ENCODE measurements around the gene AFG1L. TPM values are rescaled to one million over a fixed set of nuclear protein-coding genes. Genes with fewer than 3 reads are reported as not detected.

Gene AFG1L
- total RNA-seq, 3 donors from 2014 or later (not counting 1 experiment from before 2014, with no cell fraction given), result 4.8 to 9.2 (median 5.2) TPM

GRCh38 chr6:108403236-108403635 is 108.4 kb downstream of the AFG1L start:
- peaks cover 7 to 15% of the 10 kb centered on the region in 2 donors for H3K4me1 Mint-ChIP-seq
- no peaks in the 10 kb centered on the region for H3K9me3 ChIP-seq (ENCODE audit: control insufficient read depth, insufficient read depth, low read length)
- no peaks in the 10 kb centered on the region for H3K27me3 Mint-ChIP-seq (ENCODE audit: low read depth in 2 of 2)
- no peak overlapping the region for H3K27ac ChIP-seq (ENCODE audit: low read length)
- no peaks in the 10 kb centered on the region for H3K9me3 Mint-ChIP-seq
- ATAC-seq, result no peak
- H3K4me3 ChIP-seq (ENCODE audit: low read length), result no peak overlapping the region
- 87% methylated on average over 2 of the region's 3 CpGs for WGBS (ENCODE audit: insufficient coverage)
- no peak overlapping the region for H3K4me3 Mint-ChIP-seq
- H3K36me3 Mint-ChIP-seq, result no peaks in the 10 kb centered on the region
- intact Hi-C loops (cut with micrococcal nuclease), result no loop called here
- H3K27me3 ChIP-seq (ENCODE audit: control insufficient read depth, insufficient read depth, low read length), result no peaks in the 10 kb centered on the region
- peaks cover 2% of the 10 kb centered on the region for H3K4me1 ChIP-seq (ENCODE audit: control insufficient read depth, insufficient read depth, low read length)
- H3K27ac Mint-ChIP-seq, result no peak overlapping the region
- no peak for TF ChIP-seq CTCF (IDR thresholded peaks at IDR 0.05)
- H3K36me3 ChIP-seq (ENCODE audit: control insufficient read depth, insufficient read depth, low read length), result no peaks in the 10 kb centered on the region
- no peak for DNase-seq

GRCh38 chr6:108406943-108407342 is 112.1 kb downstream of the AFG1L start:
- Histone ChIP-seq H3K9me3 (ENCODE audit: control insufficient read depth, insufficient read depth, low read length) (no peaks in the 10 kb centered on the region), H3K4me3 (ENCODE audit: low read length) (no peak overlapping the region), H3K27me3 (ENCODE audit: control insufficient read depth, insufficient read depth, low read length) (no peaks in the 10 kb centered on the region), H3K27ac (ENCODE audit: low read length) (no peak overlapping the region), H3K36me3 (ENCODE audit: control insufficient read depth, insufficient read depth, low read length) (no peaks in the 10 kb centered on the region), H3K4me1 (ENCODE audit: control insufficient read depth, insufficient read depth, low read length) (peaks cover 2% of the 10 kb centered on the region)
- no peak overlapping the region for H3K27ac Mint-ChIP-seq
- peaks cover 9% of the 10 kb centered on the region for H3K36me3 Mint-ChIP-seq
- H3K4me3 Mint-ChIP-seq, result no peak overlapping the region
- TF ChIP-seq CTCF (IDR thresholded peaks at IDR 0.05), result no peak
- H3K4me1 Mint-ChIP-seq, result peaks cover 10 to 18% of the 10 kb centered on the region in 2 donors
- peaks cover 0 to 2% of the 10 kb centered on the region in 2 donors for H3K9me3 Mint-ChIP-seq
- intact Hi-C loops (cut with micrococcal nuclease), result no loop called here
- ATAC-seq, result no peak
- WGBS (ENCODE audit: insufficient coverage), result 98% methylated on average over 2 of the region's 2 CpGs
- DNase-seq, result no peak
- no peaks in the 10 kb centered on the region for H3K27me3 Mint-ChIP-seq (ENCODE audit: low read depth in 2 of 2)

- intact Hi-C loops (cut with micrococcal nuclease), result no loop called here
- ATAC-seq (peak in 1 of 3 donors; percentile 69), DNase-seq (no peak)
- Histone ChIP-seq H3K27ac (ENCODE audit: low read length) (no peak overlapping the region), H3K27me3 (ENCODE audit: control insufficient read depth, insufficient read depth, low read length) (no peaks in the 10 kb centered on the region), H3K9me3 (ENCODE audit: control insufficient read depth, insufficient read depth, low read length) (no peaks in the 10 kb centered on the region), H3K36me3 (ENCODE audit: control insufficient read depth, insufficient read depth, low read length) (no peaks in the 10 kb centered on the region), H3K4me1 (ENCODE audit: control insufficient read depth, insufficient read depth, low read length) (peaks cover 2% of the 10 kb centered on the region), H3K4me3 (ENCODE audit: low read length) (no peak overlapping the region)
- 71% methylated on average over 2 of the region's 3 CpGs for WGBS (ENCODE audit: insufficient coverage)
- TF ChIP-seq CTCF (IDR thresholded peaks at IDR 0.05), result no peak
- Mint-ChIP-seq H3K27me3 (ENCODE audit: low read depth in 2 of 2) (peaks cover 3 to 7% of the 10 kb centered on the region in 2 donors), H3K27ac (no peak overlapping the region), H3K4me1 (peaks cover 10 to 18% of the 10 kb centered on the region in 2 donors), H3K9me3 (peaks cover 0 to 3% of the 10 kb centered on the region in 2 donors), H3K4me3 (no peak overlapping the region), H3K36me3 (peaks cover 12% of the 10 kb centered on the region)
Observed at GRCh38 chr6:108407904-108408827, 113.3 kb downstream of the AFG1L start.
